HCT116 (cell line): ENCODE data around the gene ST3GAL5. TPM values are rescaled to one million over a fixed set of nuclear protein-coding genes. Genes with fewer than 3 reads are reported as not detected.

Experiments used
- ATAC-seq: fragments of 200-7000 bp; cut with Tn5 transposase; 2 replicates; pipeline ENCODE4 v1.9.1; 2020; ENCODE audit warnings: mild to moderate bottlenecking, moderate library complexity
- BruUV-seq: library from RNA; stranded (reverse); fragments of 400-500 nt; replicated peaks from 2 replicates; lab custom pipeline; 2021; lab: Mats Ljungman, UMichigan
- CTCF ChIA-PET: fragments of 300-600 bp; sonication (Branson Sonifier 250); formaldehyde crosslinking; loops from one replicate; lab custom pipeline; 2021; ENCODE audit warnings: antibody characterized with exemption; lab: Charles Lee
- POLR2A ChIA-PET: fragments of 300-600, 350-600 bp; sonication (Branson Sonifier 250); formaldehyde crosslinking; loops from one replicate; lab custom pipeline; 2021; ENCODE audit warnings: antibody characterized with exemption; lab: Charles Lee
- RAD21 ChIA-PET, 2 experiments: fragments of 300-600 bp; sonication (Branson Sonifier 250); formaldehyde crosslinking; loops; one replicate each; lab custom pipeline; 2023; ENCODE audit warnings: low total read pairs in 2 of 2; ENCODE audit not compliant: uncharacterized antibody in 2 of 2, unreplicated experiment in 2 of 2, low non-redundant PET in 1 of 2; lab: Charles Lee
- DNase-seq: peaks from one replicate; pipeline ENCODE4 v3.0.0-alpha.2; 2010; ENCODE audit warnings: low read depth, low spot score
- H2AFZ ChIP-seq: fragments of 200-600 bp; shearing (Covaris generic), sonication (generic); 2 replicates; pipeline ENCODE4 v1.6.1; 2017; ENCODE audit warnings: low read depth, mixed run types, mixed read lengths, antibody characterized with exemption, low read length; ENCODE audit not compliant: poor library complexity, severe bottlenecking
- H3K27ac ChIP-seq: 2 replicates; pipeline ENCODE4 v1.5.1; 2012; ENCODE audit warnings: low read depth, low read length
- H3K27me3 ChIP-seq: fragments of 200-600 bp; sonication (generic); 2 replicates; pipeline ENCODE4 v1.6.1; 2016; ENCODE audit warnings: mixed run types, low read length, mixed read lengths; ENCODE audit not compliant: insufficient read depth
- H3K36me3 ChIP-seq, 2 experiments: fragments of 200-500 bp in 1 of 2; fragments of 200-600 bp in 1 of 2; sonication (Bioruptor generic) in 1 of 2; sonication (generic) in 1 of 2; 2 replicates each; pipeline versions ENCODE4 v1.5.1 to v1.6.1; 2014 to 2016; ENCODE audit warnings: low read length in 2 of 2, inconsistent platforms in 1 of 2, mixed read lengths in 1 of 2, mixed run types in 1 of 2; ENCODE audit not compliant: insufficient read depth in 2 of 2, control insufficient read depth in 1 of 2
- H3K4me1 ChIP-seq, 2 experiments: fragments of 200-600 bp in 1 of 2; sonication (generic) in 1 of 2; 2 replicates each; pipeline versions ENCODE4 v1.5.1 to v1.6.1; 2012 to 2017; ENCODE audit warnings: low read length in 2 of 2, inconsistent platforms in 1 of 2, mild to moderate bottlenecking in 1 of 2, mixed read lengths in 1 of 2, mixed run types in 1 of 2, moderate library complexity in 1 of 2; ENCODE audit not compliant: insufficient read depth in 2 of 2, control insufficient read depth in 1 of 2
- H3K4me2 ChIP-seq: fragments of 200-600 bp; sonication (generic); 2 replicates; pipeline ENCODE4 v1.6.1; 2017; ENCODE audit warnings: mixed run types, low read length, mixed read lengths
- H3K4me3 ChIP-seq, 2 experiments: fragments of 200-600 bp in 1 of 2; sonication (generic) in 1 of 2; replicated peaks in 1 of 2; 2 replicates each; pipeline ENCODE4 v1.5.1; 2011 to 2016; ENCODE audit warnings: low read length in 2 of 2, control low read depth in 1 of 2, low read depth in 1 of 2, mild to moderate bottlenecking in 1 of 2, mixed read lengths in 1 of 2, mixed run types in 1 of 2
- H3K79me2 ChIP-seq: fragments of 200-600 bp; sonication (generic); 2 replicates; pipeline ENCODE4 v1.6.1; 2017; ENCODE audit warnings: mild to moderate bottlenecking, mixed run types, low read length, moderate library complexity, mixed read lengths; ENCODE audit not compliant: insufficient read depth
- H3K9ac ChIP-seq: fragments of 200-600 bp; sonication (generic); 2 replicates; pipeline ENCODE4 v1.6.1; 2016; ENCODE audit warnings: low read length, mixed read lengths
- H3K9me2 ChIP-seq: fragments of 200-600 bp; sonication (generic), shearing (Covaris generic); 2 replicates; pipeline ENCODE4 v1.6.1; 2017; ENCODE audit warnings: mixed run types, mild to moderate bottlenecking, moderate library complexity; ENCODE audit not compliant: insufficient read depth
- H3K9me3 ChIP-seq, 2 experiments: fragments of 200-500 bp in 1 of 2; fragments of 200-600 bp in 1 of 2; sonication (Bioruptor generic) in 1 of 2; sonication (generic) in 1 of 2; 2 replicates each; pipeline ENCODE4 v1.6.1; 2014 to 2017; ENCODE audit warnings: low read length in 2 of 2, mixed read lengths in 2 of 2, inconsistent platforms in 1 of 2, low read depth in 1 of 2, mild to moderate bottlenecking in 1 of 2, mixed run types in 1 of 2, moderate library complexity in 1 of 2; ENCODE audit not compliant: control insufficient read depth in 1 of 2, insufficient read depth in 1 of 2
- H4K20me1 ChIP-seq: fragments of 200-600 bp; sonication (generic), shearing (Covaris generic); 2 replicates; pipeline ENCODE4 v1.6.1; 2017; ENCODE audit warnings: mixed run types, mild to moderate bottlenecking, moderate library complexity; ENCODE audit not compliant: insufficient read depth
- ATF3 ChIP-seq: IDR thresholded peaks from 2 replicates; pipeline ENCODE4 v1.6.1; 2012
- CEBPB ChIP-seq: IDR thresholded peaks from 2 replicates; pipeline ENCODE4 v1.6.1; 2012; ENCODE audit warnings: low read depth
- CTCF ChIP-seq, 3 experiments: fragments of 200-600 bp in 1 of 3; sonication (generic) in 1 of 3; IDR thresholded peaks in 2 of 3; conservative IDR thresholded peaks in 1 of 3; 2 replicates each; pipeline ENCODE4 v1.5.1; 2012 to 2017; ENCODE audit warnings: low read depth in 2 of 3, low read length in 2 of 3, antibody characterized with exemption in 1 of 3, borderline replicate concordance in 1 of 3, control low read depth in 1 of 3, mild to moderate bottlenecking in 1 of 3, mixed read lengths in 1 of 3, mixed run types in 1 of 3, moderate library complexity in 1 of 3; ENCODE audit not compliant: insufficient read depth in 1 of 3
- EGR1 ChIP-seq: IDR thresholded peaks from 2 replicates; pipeline ENCODE4 v1.6.1; 2012; ENCODE audit warnings: low read depth
- ELF1 ChIP-seq: IDR thresholded peaks from 2 replicates; pipeline ENCODE4 v1.6.1; 2012; ENCODE audit warnings: low read depth, borderline replicate concordance
- EZH2 ChIP-seq: fragments of 200-600 bp; sonication (generic); IDR thresholded peaks from 2 replicates; pipeline ENCODE4 v1.6.1; 2017; ENCODE audit warnings: antibody characterized with exemption, mixed run types
- EZH2phosphoT487 ChIP-seq: fragments of 200-600 bp; IDR thresholded peaks from 2 replicates; pipeline ENCODE4 v1.6.1; 2018; ENCODE audit warnings: antibody characterized with exemption, borderline replicate concordance
- FOSL1 ChIP-seq: IDR thresholded peaks from 2 replicates; pipeline ENCODE4 v1.6.1; 2012; ENCODE audit warnings: low read depth
- JUND ChIP-seq: IDR thresholded peaks from 2 replicates; pipeline ENCODE4 v1.6.1; 2012
- POLR2A ChIP-seq: IDR thresholded peaks from 2 replicates; pipeline ENCODE4 v1.7.0; 2011; ENCODE audit warnings: borderline replicate concordance; ENCODE audit not compliant: insufficient read depth, insufficient read length; ENCODE audit errors: extremely low read depth
- POLR2AphosphoS5 ChIP-seq: IDR thresholded peaks from 2 replicates; pipeline ENCODE4 v1.6.1; 2011; ENCODE audit warnings: mild to moderate bottlenecking, low read depth, low read length, moderate library complexity
- RAD21 ChIP-seq: IDR thresholded peaks from 2 replicates; pipeline ENCODE4 v1.6.1; 2012; ENCODE audit warnings: low read depth, mild to moderate bottlenecking
- REST ChIP-seq: IDR thresholded peaks from 2 replicates; pipeline ENCODE4 v1.6.1; 2012; ENCODE audit warnings: low read depth
- SIN3A ChIP-seq: IDR thresholded peaks from 2 replicates; pipeline ENCODE4 v1.6.1; 2012; ENCODE audit warnings: low read depth
- SP1 ChIP-seq: IDR thresholded peaks from 2 replicates; pipeline ENCODE4 v1.6.1; 2012; ENCODE audit warnings: low read depth
- SRF ChIP-seq: IDR thresholded peaks from 2 replicates; pipeline ENCODE4 v1.6.1; 2012; ENCODE audit warnings: low read depth
- TCF7L2 ChIP-seq: IDR thresholded peaks from 2 replicates; pipeline ENCODE4 v1.7.0; 2011; ENCODE audit warnings: borderline replicate concordance, inconsistent platforms; ENCODE audit not compliant: insufficient read depth, insufficient read length; ENCODE audit errors: extremely low read depth
- YY1 ChIP-seq: IDR thresholded peaks from 2 replicates; pipeline ENCODE4 v1.6.1; 2011; ENCODE audit warnings: low read length, low read depth, moderate library complexity, mild to moderate bottlenecking; ENCODE audit not compliant: insufficient replicate concordance; ENCODE audit errors: extremely low read depth
- ZBTB33 ChIP-seq: IDR thresholded peaks from 2 replicates; pipeline ENCODE4 v1.6.1; 2011; ENCODE audit warnings: mild to moderate bottlenecking, low read length, moderate library complexity; ENCODE audit not compliant: insufficient replicate concordance; ENCODE audit errors: extremely low read depth
- ZFX ChIP-seq: fragments of 450-650 bp; IDR thresholded peaks from 2 replicates; pipeline ENCODE4 v1.6.1; 2017
- intact Hi-C: fragments of 100-400 bp; cut with micrococcal nuclease; formaldehyde crosslinking; loops from 2 replicates; pipeline ENCODE4 v1.10.0; 2022
- total RNA-seq: library from RNA; stranded (reverse); gene quantifications from one replicate; pipeline ENCODE4 v1.2.1, GENCODE V29; 2021; ENCODE audit not compliant: unreplicated experiment

Gene ST3GAL5
- total RNA-seq, 1 experiment from 2014 or later = 14.8 TPM

GRCh38 chr2:85930129-85931124 lies 41.6 kb upstream of the ST3GAL5 start:
- ChIA-PET RAD21 (no interaction called here), POLR2A (no interaction called here), CTCF (no interaction called here)
- intact Hi-C loops = no loop called here
- Histone ChIP-seq H3K9me2 (no peaks in the 10 kb centered on the region), H3K4me3 (no peak overlapping the region), H3K79me2 (no peaks in the 10 kb centered on the region), H2AFZ (no peak overlapping the region), H3K9ac (no peak overlapping the region), H3K36me3 (no peaks in the 10 kb centered on the region), H3K27ac (no peak overlapping the region), H3K4me1 (peaks cover 20 to 23% of the 10 kb centered on the region in 2 experiments), H3K27me3 (no peaks in the 10 kb centered on the region), H4K20me1 (no peaks in the 10 kb centered on the region), H3K9me3 (no peaks in the 10 kb centered on the region), H3K4me2 (no peak overlapping the region)
- TF ChIP-seq SP1 = no peak
- no peak for TF ChIP-seq POLR2A
- TF ChIP-seq JUND = no peak
- no peak for TF ChIP-seq YY1
- TF ChIP-seq EGR1 = no peak
- no peak for TF ChIP-seq ZFX
- no peak for TF ChIP-seq SIN3A
- TF ChIP-seq TCF7L2 = no peak
- TF ChIP-seq POLR2AphosphoS5 = no peak
- no peak for TF ChIP-seq FOSL1
- TF ChIP-seq REST = no peak
- TF ChIP-seq ELF1 = no peak
- TF ChIP-seq RAD21 = no peak
- no peak for TF ChIP-seq CTCF (IDR thresholded peaks at IDR 0.05 in 2 of 3, conservative IDR thresholded peaks at IDR 0.05 in 1 of 3; ENCODE audit: borderline replicate concordance in 1 of 3, insufficient read depth in 1 of 3, low read depth in 2 of 3, low read length in 2 of 3)
- TF ChIP-seq CEBPB = no peak
- no peak for TF ChIP-seq EZH2phosphoT487
- TF ChIP-seq ZBTB33 = no peak
- TF ChIP-seq ATF3 = no peak
- TF ChIP-seq EZH2 = no peak
- no peak for TF ChIP-seq SRF
- ATAC-seq = no peak
- BruUV-seq = no TSS peak
- no peak for DNase-seq
